ENCODE results near the gene PLK3.

DNA sequence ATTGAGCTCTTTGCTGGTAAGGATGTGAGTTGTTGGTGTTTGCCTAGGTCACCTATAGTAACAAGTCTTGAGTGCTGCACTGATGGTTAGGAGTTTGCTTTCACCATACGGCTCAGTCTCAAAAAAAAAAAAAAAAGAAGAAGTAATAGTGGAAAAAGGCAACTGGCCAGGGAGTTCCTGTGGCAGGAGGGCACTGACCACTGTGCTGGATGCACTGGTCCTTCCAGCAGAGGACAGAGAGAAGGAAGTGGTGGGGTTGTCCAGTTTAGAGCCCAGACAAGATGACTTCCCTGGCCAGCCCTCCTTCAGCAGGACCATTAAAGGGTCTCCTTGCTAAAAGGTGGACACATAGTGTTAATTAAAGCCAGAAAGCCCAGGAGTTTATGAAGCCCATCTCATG, 54.8 kb downstream of the PLK3 start:
- no peak for TF ChIP-seq PBX3 (IDR thresholded peaks at IDR 0.05)
- no peak for TF ChIP-seq POLR2A (IDR thresholded peaks at IDR 0.05; ENCODE audit: low read length)
- TF ChIP-seq HDAC2 (IDR thresholded peaks at IDR 0.05) = no peak
- TF ChIP-seq CTCF (IDR thresholded peaks at IDR 0.05) = no peak
- TF ChIP-seq CHD4 (IDR thresholded peaks at IDR 0.05; ENCODE audit: borderline replicate concordance) = no peak
- TF ChIP-seq NR3C1 (IDR thresholded peaks at IDR 0.05) = no peak
